ENCODE results near the gene SETD5.

Gene SETD5

GRCh38 chr3:9397332-9397905 is at the start of gene SETD5:
Gene SETD5 (plus strand): TSS chr3:9397615. CDS start chr3:9428939, 31,324 bp downstream.
- peak; percentile 94 to 98 for DNase-seq

DNA sequence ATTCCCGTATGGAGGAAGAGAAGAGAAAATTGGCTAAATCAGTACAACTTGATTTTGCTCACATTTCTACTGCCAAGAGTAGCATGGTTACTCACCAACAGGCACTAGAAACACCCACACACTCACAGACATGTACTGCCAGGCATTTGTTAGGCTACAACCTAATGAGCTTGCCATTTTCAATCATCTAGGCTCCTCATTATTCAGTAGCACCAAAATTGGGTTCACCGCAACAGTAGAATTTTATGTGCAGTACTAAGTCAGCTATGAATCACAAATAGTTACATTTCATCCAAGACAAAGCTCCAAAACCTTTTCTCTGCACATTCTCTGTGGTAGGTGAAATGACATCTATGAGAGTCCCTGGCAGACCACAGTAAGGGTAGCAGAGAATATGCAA is 49.5 kb upstream of the SETD5 start:
- DNase-seq, result peak in 1 of 2 donors; percentile 65

GRCh38 chr3:9349321-9350117 is 47.9 kb upstream of the SETD5 start:
- no peak for DNase-seq

- DNase-seq, result no peak
Measured at GRCh38 chr3:9351709-9352126, 45.7 kb upstream of the SETD5 start.

DNA sequence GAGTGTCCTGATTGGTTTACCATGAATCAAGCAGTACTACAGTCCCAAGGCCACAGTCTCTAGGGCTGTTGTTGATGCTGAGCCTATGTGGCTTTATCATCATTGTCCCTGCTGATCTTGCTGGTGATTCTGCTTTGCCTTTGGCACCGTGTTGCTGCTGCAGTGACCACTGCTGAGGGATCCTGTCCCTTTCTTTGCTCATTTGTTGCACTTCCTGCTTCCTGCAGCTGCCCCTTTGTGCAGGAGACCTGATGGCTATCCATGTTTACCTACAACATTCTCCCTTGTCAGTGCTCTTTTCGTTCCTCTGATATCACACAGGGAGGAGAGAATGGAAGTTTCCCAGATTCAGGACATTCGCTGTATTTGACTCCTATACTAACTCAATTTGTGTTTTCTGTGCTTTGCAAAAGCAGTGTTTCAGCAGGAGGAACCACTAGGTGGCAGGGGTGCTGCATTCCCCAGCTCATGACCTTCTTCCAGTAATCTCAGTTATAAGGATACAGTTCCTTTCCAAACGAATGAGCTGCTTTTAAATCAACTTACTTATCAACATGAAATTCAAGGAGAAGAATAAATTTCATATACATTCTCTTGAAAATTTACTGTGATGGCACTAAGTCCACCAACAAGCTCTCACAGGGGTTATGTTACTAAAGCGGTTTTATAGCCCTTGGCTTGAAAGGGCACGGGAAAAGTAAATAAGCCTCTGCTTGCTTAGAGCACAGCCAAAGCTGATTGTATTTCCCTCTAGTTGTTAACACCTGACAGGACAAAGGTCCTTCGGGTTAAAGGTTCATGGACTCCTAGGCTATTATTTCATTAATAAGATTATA is 44.3 kb upstream of the SETD5 start:
- DNase-seq, result peak; percentile 44 to 81

DNA sequence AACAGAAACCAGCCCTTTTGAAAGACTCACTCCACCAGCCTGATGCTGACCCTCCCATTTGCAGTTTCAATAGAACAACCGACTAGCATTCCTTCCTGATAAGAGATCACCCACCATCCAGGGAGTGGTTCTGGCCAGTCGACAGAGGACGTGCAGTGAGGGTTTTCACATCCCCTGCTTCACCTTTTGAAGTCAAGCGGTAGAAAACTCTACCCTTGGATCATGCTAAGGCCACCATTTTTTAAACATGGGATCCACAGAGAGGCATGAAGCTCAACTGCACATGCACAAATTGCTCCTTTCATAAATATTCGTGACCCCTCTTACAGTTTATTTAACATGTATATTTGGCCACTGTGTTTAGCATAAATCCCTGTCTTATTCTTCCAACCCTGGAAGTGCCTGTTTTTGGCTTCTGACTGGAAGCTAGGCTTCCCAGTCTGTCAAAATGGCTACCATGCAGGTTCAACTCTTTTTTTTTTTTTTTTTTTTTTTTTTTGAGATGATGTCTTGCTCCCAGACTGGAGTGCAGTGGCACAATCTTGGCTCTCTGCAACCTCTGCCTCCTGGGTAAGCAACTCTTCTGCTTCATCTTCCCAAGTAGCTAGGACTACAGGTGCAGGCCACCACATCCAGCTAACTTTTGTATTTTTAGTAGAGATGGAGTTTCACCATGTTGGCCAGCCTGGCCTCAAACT is 35.6 kb upstream of the SETD5 start:
- DNase-seq, result no peak

DNA sequence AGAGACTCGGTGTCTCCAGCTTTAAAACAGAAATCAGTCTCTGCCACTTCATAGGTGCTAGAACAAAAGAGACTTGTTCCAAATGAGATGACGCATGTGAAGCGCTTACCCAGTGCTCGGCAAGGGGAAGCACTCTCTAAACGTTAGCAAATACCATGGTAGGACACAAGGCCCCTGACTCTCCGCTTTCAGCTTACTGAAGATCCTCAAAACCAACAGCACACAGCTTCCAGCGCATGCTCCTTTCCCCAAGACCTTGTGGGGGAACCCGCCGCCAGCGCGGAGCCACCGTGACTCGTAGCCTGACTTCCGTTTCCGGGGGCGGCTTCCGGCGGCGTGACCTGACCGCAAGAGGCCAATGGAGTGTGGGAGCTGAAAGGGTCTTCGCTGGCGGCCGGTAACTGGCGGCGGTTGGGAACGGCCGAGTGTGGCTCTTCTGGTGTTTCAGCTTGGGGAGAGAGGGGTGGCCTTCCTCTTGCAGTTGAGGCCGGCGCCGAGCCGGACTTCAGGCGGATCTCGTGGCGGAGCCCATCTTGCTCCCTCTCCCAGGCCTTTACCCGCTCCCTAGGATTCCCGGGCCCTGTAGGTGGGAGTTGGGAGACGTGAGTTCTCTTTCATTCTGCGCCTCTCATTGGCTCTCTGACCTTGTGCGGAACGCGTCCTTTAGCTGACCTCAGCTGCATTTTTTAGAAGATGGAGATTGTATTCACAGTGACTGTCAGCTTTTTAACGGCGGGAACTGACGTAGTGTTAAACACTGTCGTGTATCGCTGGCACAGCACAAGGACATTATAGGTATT is 34.5 kb upstream of the SETD5 start, which contains the start of gene THUMPD3:
Gene THUMPD3 (plus strand): TSS at position 324 of the 800 bp plus-strand sequence. CDS start 2,015 bp downstream, outside the sequence.
- peak; percentile 88 to 92 for DNase-seq

DNA sequence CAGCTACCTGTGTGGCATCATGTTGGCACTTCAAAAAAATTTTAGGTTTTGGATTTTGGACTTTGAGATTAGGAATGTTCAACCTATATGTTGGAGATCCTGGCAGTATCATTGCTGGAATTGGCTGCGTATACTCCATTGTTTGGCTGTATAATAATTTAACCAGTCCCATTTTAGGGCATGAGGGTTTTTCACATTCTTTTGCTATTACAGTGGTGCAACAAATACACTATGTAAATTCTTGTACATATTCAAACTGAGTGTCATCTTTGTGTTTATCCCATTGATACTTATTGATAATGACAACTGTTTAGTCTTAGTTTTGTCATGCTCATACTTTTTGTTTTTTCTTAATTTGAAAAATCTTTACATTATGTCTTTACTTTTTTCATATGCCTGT is 27.9 kb upstream of the SETD5 start:
- DNase-seq, result no peak

DNA sequence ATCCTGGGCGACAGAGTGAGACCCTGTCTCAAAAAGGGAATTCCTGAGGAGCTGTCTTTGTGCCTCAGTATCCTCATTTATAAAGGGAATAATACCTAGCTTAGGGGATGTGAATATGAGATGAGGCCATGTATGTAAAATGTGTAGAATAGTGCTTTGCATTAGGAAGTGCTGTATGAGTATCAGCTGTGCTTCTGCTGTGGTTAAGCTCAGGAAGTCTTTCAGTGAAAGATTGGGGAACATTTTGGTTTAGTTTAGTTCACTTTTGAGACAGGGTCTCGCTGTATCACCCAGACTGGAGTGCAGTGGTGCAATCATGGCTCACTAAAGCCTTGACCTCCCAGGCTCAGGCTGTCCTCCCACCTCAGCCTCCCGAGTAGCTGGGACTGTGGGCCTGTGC is 23.9 kb upstream of the SETD5 start:
- no peak for DNase-seq

DNA sequence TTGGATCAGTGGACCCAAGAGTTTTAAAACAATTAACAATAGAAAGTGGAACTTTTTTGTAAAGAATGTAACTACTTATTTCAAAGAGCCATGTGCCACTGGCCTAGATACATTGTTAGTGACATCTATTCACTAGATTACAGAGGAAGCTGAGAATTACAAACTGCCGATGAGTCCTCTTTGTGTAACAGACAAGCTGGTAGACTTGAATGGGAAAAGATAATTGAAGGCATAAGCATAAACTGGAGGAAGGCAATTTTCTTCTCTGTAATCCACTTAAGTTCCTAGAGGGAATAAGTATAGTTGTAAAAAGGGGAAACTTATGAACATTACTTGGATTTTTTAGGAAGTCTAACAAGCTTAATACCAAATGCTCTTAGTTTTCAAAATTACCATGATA is 19.4 kb upstream of the SETD5 start:
- DNase-seq, result no peak

- no peak for DNase-seq
Measured at GRCh38 chr3:9379327-9379726, 18.1 kb upstream of the SETD5 start.

GRCh38 chr3:9380014-9380413 is 17.4 kb upstream of the SETD5 start:
- DNase-seq, result no peak

DNA sequence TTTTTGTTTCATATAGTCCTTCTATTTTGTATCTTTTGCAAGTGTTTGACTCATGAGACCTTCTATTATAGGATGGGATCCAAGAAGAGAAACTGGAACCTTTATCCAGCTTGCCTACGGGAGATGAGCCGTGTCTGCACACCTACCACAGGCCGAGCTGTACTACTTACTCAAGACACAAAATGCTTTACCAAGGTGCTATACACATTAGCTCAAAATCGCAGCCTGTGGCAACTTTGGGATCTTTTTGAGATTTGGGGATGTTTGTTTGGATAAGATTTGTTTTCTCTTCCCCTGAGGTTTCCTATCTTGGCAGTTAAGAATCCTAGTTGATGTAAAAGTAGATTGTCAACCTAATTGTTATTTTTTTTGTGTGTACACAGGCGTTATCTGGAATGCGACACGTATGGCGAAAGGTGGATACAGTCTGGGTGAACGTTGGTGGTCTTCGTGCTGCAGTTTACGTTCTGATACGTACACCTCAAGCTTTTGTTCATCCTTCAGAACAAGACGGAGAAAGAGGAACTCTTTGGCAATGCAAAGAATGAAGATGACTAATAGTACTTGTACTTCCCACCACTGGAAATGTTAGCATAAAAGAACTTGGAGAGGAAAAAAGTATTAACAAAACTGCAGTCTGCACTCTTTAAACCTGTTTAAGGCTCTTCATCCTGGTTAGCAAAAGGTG is 13.1 kb upstream of the SETD5 start:
- DNase-seq, result no peak

DNA sequence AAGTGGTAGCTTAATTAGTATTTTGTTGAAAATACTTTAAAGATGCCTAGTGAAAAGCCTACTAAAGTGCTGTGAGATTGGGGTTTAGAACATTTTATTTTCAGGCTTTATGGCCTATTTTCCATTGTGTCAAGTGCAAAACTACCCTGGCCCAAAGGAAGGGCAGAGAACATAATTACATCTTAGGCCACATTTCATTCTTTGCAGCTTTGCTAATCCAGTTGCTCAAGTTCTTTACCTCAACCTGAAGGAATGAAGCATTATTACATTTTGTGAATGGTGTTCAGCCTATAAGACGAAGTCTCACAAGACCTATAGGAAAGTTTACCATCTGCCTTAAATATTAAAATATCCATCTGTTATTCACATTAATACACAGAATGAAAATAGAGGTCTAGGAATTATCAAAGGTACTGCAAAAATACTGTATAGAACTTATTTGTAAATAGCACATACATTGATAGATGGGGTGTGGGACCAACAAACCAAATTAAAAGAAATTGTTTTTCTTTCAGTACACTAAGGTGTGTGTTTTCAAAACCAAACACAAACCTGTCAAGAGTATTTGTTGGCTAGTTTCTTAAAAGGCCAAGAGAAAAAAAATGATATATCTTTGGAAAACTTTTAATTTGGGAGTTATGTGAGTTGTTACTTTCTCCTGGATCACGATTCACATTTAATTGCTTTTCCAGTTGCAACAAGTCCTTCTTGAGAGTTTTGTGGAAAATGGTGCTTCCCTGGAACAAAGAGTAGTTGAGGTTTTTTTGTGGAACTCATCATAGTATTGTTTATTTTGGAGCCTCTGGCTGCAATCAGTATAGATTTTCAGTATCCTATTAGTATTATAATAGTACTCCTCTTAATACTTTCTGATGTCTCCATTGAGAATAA is 12.0 kb upstream of the SETD5 start:
- no peak for DNase-seq

- DNase-seq, result no peak
Measured at GRCh38 chr3:9386078-9386459, 11.3 kb upstream of the SETD5 start.

DNA sequence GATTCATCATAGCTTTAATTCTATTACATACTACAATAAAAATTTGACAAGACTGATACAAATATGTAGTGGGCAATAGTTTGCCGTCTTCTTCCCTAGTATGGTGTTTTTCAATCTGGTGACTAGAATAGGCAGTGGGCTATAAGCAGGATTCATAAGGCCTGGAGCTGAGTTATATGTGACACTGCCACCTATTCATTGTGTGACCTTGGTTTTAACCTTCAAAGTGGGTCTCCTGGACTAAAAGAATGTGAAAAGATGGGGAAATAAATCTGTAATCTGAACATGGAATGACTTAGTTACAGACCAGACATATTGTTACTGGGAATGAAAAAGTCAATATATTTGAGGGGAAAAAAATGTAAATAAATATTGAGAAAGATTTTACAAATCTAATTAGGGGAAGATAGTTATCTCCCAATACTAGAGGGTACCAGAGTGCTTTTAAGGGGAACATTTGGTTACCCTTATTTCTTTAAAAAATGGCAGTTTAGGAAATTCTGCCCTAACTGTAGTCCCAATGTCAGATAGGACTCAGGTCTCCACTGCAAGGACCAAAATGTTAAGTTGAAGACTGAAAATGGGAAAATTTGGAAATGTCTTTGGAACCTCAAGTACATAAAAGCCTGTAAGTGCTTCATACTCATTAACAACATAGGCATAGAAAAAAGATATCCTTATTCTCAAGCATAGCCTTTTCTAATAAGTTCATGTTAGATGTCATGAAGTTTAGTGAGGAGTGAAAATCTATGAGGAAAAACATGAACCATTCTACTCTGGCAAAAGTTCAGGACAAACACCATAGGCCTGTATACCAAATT is 10.7 kb upstream of the SETD5 start:
- DNase-seq, result no peak

- DNase-seq, result no peak
Measured at GRCh38 chr3:9387322-9387655, 10.1 kb upstream of the SETD5 start.

DNA sequence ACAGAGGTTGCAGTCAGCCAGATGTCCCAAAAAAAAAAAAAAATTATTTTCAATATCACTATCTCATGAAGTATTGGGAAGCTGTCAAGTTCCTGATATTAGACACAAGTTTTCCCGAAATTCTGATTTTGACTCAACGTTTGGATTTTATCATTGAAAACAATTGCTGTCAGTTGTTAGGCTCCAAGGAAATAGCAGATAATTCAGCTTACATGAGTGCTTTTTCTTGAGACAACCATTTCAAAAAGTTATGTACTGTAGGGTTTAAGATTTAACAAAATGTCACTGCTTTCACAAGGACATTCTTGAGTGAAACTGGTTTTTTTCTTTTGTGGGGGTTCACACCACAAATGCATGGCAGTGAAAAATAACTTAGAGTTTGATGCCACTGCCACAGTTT is 9.3 kb upstream of the SETD5 start:
- no peak for DNase-seq

DNA sequence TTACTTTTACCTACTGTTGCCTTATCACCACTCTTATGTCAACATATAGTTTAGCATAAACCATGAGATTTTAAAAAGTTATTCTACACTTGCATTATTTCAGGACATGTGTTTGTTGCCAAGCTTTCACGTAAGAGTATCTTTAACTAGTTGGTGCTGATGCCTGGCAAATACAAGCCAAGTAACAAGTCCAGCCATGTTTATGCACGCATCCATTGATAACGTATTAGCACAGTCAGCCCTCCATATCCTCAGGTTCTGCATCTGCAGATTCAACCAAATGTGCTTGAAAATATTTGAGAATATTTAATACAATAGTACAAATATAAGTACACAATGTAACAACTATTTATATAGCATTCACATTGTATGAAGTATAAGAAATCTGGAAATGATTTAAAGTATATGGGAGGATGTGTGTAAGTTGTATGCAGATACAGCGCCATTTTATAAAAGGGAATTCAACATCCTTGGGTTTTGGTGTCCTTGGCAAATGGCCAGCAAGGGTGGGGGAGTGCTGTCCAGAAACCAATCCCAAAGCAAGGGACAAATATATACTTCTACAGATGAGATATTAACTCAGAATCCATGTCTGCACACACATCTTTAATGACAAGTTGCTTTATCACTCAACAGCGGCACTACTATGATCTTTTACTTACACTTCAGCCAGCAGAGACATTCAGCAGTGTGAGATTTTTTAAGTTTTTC is 8.7 kb upstream of the SETD5 start:
- no peak for DNase-seq

Measured in hippocampal formation (tissue), 2 donors.